Amniotic epithelial cell (primary cell): ENCODE results near the gene CASTOR1.
A peak's percentile ranks its signal among the peaks of the same experiment; 100 is the strongest.

Experiments used
- DNase-seq: peaks from one replicate; pipeline ENCODE4 v3.0.0-alpha.2; 2010; ENCODE audit warnings: low read depth

Gene CASTOR1

GRCh38 chr22:30284172-30284571, 5.1 kb downstream of the CASTOR1 start:
- DNase-seq: no peak

- DNase-seq: no peak
Measured at GRCh38 chr22:30283342-30283741, 6.0 kb downstream of the CASTOR1 start.

GRCh38 chr22:30282616-30283046, 6.7 kb downstream of the CASTOR1 start:
- no peak for DNase-seq

- DNase-seq: peak; percentile 55
Measured at GRCh38 chr22:30280505-30280904, 8.8 kb downstream of the CASTOR1 start.

GRCh38 chr22:30279932-30280331, 9.4 kb downstream of the CASTOR1 start:
- no peak for DNase-seq

GRCh38 chr22:30279046-30279788, 10.1 kb downstream of the CASTOR1 start:
- no peak for DNase-seq

GRCh38 chr22:30277547-30278344, 11.6 kb downstream of the CASTOR1 start:
- DNase-seq: peak; percentile 81

- no peak for DNase-seq
Measured at GRCh38 chr22:30276039-30276438, 13.3 kb downstream of the CASTOR1 start.

- DNase-seq: no peak
Measured at GRCh38 chr22:30275625-30276024, 13.7 kb downstream of the CASTOR1 start.

GRCh38 chr22:30274437-30274812, 14.9 kb downstream of the CASTOR1 start:
- DNase-seq: no peak

GRCh38 chr22:30273711-30274436, 15.4 kb downstream of the CASTOR1 start:
- DNase-seq: no peak

GRCh38 chr22:30272781-30273601, 16.3 kb downstream of the CASTOR1 start:
- DNase-seq: no peak

GRCh38 chr22:30270832-30271231, 18.5 kb downstream of the CASTOR1 start:
- DNase-seq: peak; percentile 79

- no peak for DNase-seq
Measured at GRCh38 chr22:30268331-30268730, 21.0 kb downstream of the CASTOR1 start.

GRCh38 chr22:30267382-30268302, 21.7 kb downstream of the CASTOR1 start:
- DNase-seq: no peak

GRCh38 chr22:30266445-30267381, 22.6 kb downstream of the CASTOR1 start, which contains the start of gene OSM:
Gene OSM, minus strand, starts transcription at chr22:30266851. Its CDS starts 52 bp downstream, at chr22:30266799.
- DNase-seq: no peak

GRCh38 chr22:30265823-30266444, 23.4 kb downstream of the CASTOR1 start:
- no peak for DNase-seq

- DNase-seq: no peak
Measured at GRCh38 chr22:30265131-30265720, 24.1 kb downstream of the CASTOR1 start.

GRCh38 chr22:30263883-30264282, 25.4 kb downstream of the CASTOR1 start:
- no peak for DNase-seq
